Activated CD4-positive, CD25-positive, alpha-beta regulatory T cell (primary cell): ENCODE measurements around the gene FANCB.

Experiments used
- DNase-seq, 4 experiments: peaks; one replicate each; lab custom pipeline; 2025; lab: John Stamatoyannopoulos, UW

FANCB gene

GRCh38 chrX:14837155-14837554 lies 35.7 kb downstream of the FANCB start:
- DNase-seq: no peak

- no peak for DNase-seq
Measured at GRCh38 chrX:14832586-14832985, 40.3 kb downstream of the FANCB start.

- DNase-seq: no peak
Measured at GRCh38 chrX:14832151-14832550, 40.7 kb downstream of the FANCB start.

- DNase-seq: no peak
Measured at GRCh38 chrX:14829643-14830042, 43.2 kb downstream of the FANCB start.

- DNase-seq: no peak
Measured at GRCh38 chrX:14826319-14826718, 46.5 kb downstream of the FANCB start.

GRCh38 chrX:14825851-14826250 lies 47.0 kb downstream of the FANCB start:
- no peak for DNase-seq

- DNase-seq: no peak
Measured at GRCh38 chrX:14819769-14820168, 53.1 kb downstream of the FANCB start.

- DNase-seq: no peak
Measured at GRCh38 chrX:14817571-14817970, 55.3 kb downstream of the FANCB start.

GRCh38 chrX:14802943-14803710 lies 69.7 kb downstream of the FANCB start:
- no peak for DNase-seq

- no peak for DNase-seq
Measured at GRCh38 chrX:14801136-14801535, 71.7 kb downstream of the FANCB start.

GRCh38 chrX:14798805-14799397 lies 74.0 kb downstream of the FANCB start:
- no peak for DNase-seq
